Thyroid gland (tissue), 4 donors: ENCODE measurements around the gene EBP. TPM values are rescaled to one million over a fixed set of nuclear protein-coding genes. Genes with fewer than 3 reads are reported as not detected.

ENCODE experiments used
- DNase-seq, 2 donors: peaks; one replicate each; pipeline ENCODE4 v3.0.0-alpha.2; 2019
- H3K27ac ChIP-seq, 3 donors: fragments of 200-600 bp; sonication (generic); 1 replicate in 2 of 3; 2 replicates in 1 of 3; pipeline ENCODE4 v1.5.1; 2016 to 2019; ENCODE audit warnings: mild to moderate bottlenecking in 1 of 3, moderate library complexity in 1 of 3
- H3K27me3 ChIP-seq: fragments of 200-600 bp; sonication (generic); one replicate; pipeline ENCODE4 v1.5.1; 2019
- H3K36me3 ChIP-seq, 2 donors: fragments of 200-600 bp; sonication (generic); one replicate each; pipeline ENCODE4 v1.5.1; 2016 to 2019
- H3K4me1 ChIP-seq, 2 donors: fragments of 200-600 bp; sonication (generic); one replicate each; pipeline ENCODE4 v1.5.1; 2017 to 2019
- H3K4me3 ChIP-seq, 3 donors: fragments of 200-600 bp; sonication (generic); replicated peaks in 1 of 3; 1 replicate in 2 of 3; 2 replicates in 1 of 3; pipeline ENCODE4 v1.5.1; 2016; ENCODE audit warnings: mild to moderate bottlenecking in 1 of 3
- H3K9me3 ChIP-seq: fragments of 200-600 bp; sonication (generic); one replicate; pipeline ENCODE4 v1.5.1; 2017
- CTCF ChIP-seq, 6 experiments: fragments of 200-600 bp in 3 of 6; fragments of 450-650 bp in 3 of 6; sonication (generic) in 3 of 6; IDR thresholded peaks; one replicate each; pipeline ENCODE4 v1.5.1; 2016 to 2019; ENCODE audit warnings: antibody characterized with exemption in 6 of 6, mild to moderate bottlenecking in 2 of 6, inconsistent platforms in 1 of 6, moderate library complexity in 1 of 6
- POLR2A ChIP-seq, 2 donors: fragments of 450-650 bp; IDR thresholded peaks; one replicate each; pipeline ENCODE4 v1.6.1; 2017; ENCODE audit warnings: antibody characterized with exemption in 2 of 2, mild to moderate bottlenecking in 2 of 2, moderate library complexity in 1 of 2
- WGBS, 2 donors: methylation state at CpG; one replicate each; pipeline ENCODE4 v1.1.5; 2017; 5-methylcytosine and 5-hydroxymethylcytosine counted together
- intact Hi-C: fragments of 100-400 bp; cut with DNase I; formaldehyde crosslinking; loops from one replicate; pipeline ENCODE4 v1.15.1; 2023
- total RNA-seq, 4 donors: library from RNA; depleted of rRNA; stranded (reverse); fragments of >200 nt; gene quantifications; one replicate each; pipeline ENCODE4 v1.2.3, GENCODE V29; 2016

Gene EBP
- total RNA-seq, 4 donors from 2014 or later: 11.0 to 43.5 (median 35.5) TPM

GRCh38 chrX:48474581-48474980 lies 47.0 kb upstream of the EBP start:
- H3K27me3 ChIP-seq: no peaks in the 10 kb centered on the region
- peaks cover 0 to 3% of the 10 kb centered on the region in 2 donors for H3K4me1 ChIP-seq
- no peak overlapping the region for H3K27ac ChIP-seq
- no peaks in the 10 kb centered on the region for H3K36me3 ChIP-seq
- TF ChIP-seq CTCF (IDR thresholded peaks at IDR 0.05) (no peak), POLR2A (IDR thresholded peaks at IDR 0.05) (no peak)
- H3K4me3 ChIP-seq: no peak overlapping the region
- H3K9me3 ChIP-seq: no peaks in the 10 kb centered on the region
- DNase-seq: no peak
- intact Hi-C loops: loop anchor here (5.0 kb wide), 1 partner anchor 392 kb away; no protein-coding TSS in a partner anchor
- 79 to 100% methylated on average over 2 to 5 of the region's 6 CpGs for WGBS, 2 donors

GRCh38 chrX:48475296-48475695 lies 46.3 kb upstream of the EBP start:
- Histone ChIP-seq H3K9me3 (no peaks in the 10 kb centered on the region), H3K4me1 (peaks cover 0 to 3% of the 10 kb centered on the region in 2 donors), H3K4me3 (peak overlapping the region in 1 of 3 donors; percentile 58), H3K27ac (peak overlapping the region in 1 of 3 donors; percentile 71), H3K27me3 (no peaks in the 10 kb centered on the region), H3K36me3 (no peaks in the 10 kb centered on the region)
- DNase-seq: no peak
- TF ChIP-seq CTCF (IDR thresholded peaks at IDR 0.05) (no peak), POLR2A (IDR thresholded peaks at IDR 0.05) (no peak)
- 1 to 4% methylated on average over 5 of the region's 5 CpGs for WGBS, 2 donors
- intact Hi-C loops: no loop called here

DNA sequence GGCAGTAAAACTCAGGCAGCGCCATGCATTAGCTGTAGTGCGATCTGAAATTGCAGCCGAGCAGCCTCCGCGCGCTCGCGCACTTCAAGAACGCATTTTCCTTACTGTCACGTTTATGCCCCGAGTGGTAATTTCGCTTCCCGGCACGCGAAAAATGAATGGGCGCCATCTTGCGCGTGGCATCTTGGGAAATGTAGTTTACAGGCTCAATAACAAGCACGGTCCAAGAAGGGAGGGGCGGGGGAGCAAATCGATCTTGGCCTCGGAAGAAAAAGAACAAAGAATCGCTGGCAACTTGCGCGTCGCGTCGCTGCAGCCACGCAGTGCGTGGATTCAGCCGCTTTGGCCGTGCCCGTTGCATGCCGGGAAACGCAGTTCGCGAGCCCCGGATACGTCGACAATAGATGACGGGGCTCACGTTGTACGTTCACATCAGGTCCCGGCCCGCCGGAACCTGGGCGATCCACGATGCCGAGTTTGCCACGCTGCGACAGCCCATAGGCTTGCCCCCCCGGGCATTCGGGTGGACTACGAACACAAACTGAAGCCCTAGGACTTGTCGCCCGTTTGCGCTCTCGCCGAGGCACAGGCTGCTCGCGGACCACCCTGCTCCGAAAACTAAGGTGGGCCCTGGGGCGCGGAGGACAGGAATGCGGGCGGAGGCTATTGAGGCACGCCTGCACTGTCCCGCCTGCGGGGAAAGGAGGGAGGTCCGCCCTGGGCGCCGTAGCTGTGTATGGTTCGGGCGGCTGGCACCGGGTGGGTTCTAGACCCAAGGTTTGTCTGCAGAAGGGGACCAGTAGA lies 45.6 kb upstream of the EBP start, which contains the start of gene FTSJ1:
Gene FTSJ1 (plus strand): TSS at position 426 of the 804 bp plus-strand sequence. CDS start 1,849 bp downstream, outside the sequence.
- H3K36me3 ChIP-seq: peaks cover 0 to under 1% of the 10 kb centered on the region in 2 donors
- DNase-seq: peak; percentile 87
- H3K27me3 ChIP-seq: no peaks in the 10 kb centered on the region
- peaks cover 0 to 3% of the 10 kb centered on the region in 2 donors for H3K4me1 ChIP-seq
- WGBS, 2 donors: 0% methylated on average over 17 to 34 of the region's 75 CpGs
- intact Hi-C loops: no loop called here
- no peak for TF ChIP-seq CTCF (IDR thresholded peaks at IDR 0.05)
- TF ChIP-seq POLR2A (IDR thresholded peaks at IDR 0.05): peak in 1 of 2 donors; percentile 58
- no peaks in the 10 kb centered on the region for H3K9me3 ChIP-seq
- H3K27ac ChIP-seq: peak within 1 kb of the TSS; percentile 65 to 71 (median 65)
- peak within 1 kb of the TSS; percentile 42 to 65 (median 58) for H3K4me3 ChIP-seq

DNA sequence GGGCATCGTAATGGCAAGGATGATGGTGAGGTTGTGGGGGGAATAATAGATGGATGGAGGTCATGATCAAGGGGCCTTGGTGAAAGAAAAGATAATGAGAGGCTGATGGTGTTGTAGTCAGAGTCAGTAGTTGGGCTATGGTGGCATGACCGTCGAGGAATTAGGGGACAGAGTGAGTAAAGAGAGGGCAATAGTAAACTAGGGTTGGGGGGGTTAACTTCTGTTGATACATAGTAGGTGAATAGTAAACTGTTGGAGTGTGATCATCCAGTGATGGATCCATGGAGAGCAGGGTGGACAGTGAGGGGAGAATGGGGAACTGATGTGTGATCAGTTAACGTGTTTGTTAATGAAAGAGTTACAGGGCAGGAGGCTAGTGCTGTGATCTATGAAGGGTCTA lies 44.7 kb upstream of the EBP start:
- Histone ChIP-seq H3K36me3 (peaks cover 5 to 8% of the 10 kb centered on the region in 2 donors), H3K27me3 (no peaks in the 10 kb centered on the region), H3K27ac (peak overlapping the region in 1 of 3 donors; percentile 65), H3K4me1 (peaks cover 0 to 3% of the 10 kb centered on the region in 2 donors), H3K9me3 (no peaks in the 10 kb centered on the region), H3K4me3 (peak overlapping the region in 1 of 3 donors; percentile 58)
- DNase-seq: no peak
- 54 to 60% methylated on average over 4 of the region's 4 CpGs for WGBS, 2 donors
- no peak for TF ChIP-seq CTCF (IDR thresholded peaks at IDR 0.05)
- intact Hi-C loops: no loop called here
